Ascending aorta (tissue), 2 donors: Measurements from ENCODE around the gene PIM3. TPM values are rescaled to one million over a fixed set of nuclear protein-coding genes. Genes with fewer than 3 reads are reported as not detected.

ENCODE experiments used
- DNase-seq, 2 donors: peaks; one replicate each; pipeline ENCODE4 v3.0.0-alpha.2; 2019; ENCODE audit warnings: low spot score in 2 of 2
- H3K27ac ChIP-seq, 2 donors: fragments of 200-600 bp; sonication (generic); one replicate each; pipeline ENCODE4 v1.5.1; 2016 to 2017; ENCODE audit warnings: mild to moderate bottlenecking in 1 of 2
- H3K27me3 ChIP-seq: fragments of 200-600 bp; sonication (generic); one replicate; pipeline ENCODE4 v1.5.1; 2017
- H3K36me3 ChIP-seq, 2 donors: fragments of 200-600 bp; sonication (generic); one replicate each; pipeline ENCODE4 v1.5.1; 2016
- H3K4me1 ChIP-seq, 2 donors: fragments of 200-600 bp; sonication (generic); one replicate each; pipeline ENCODE4 v1.5.1; 2016 to 2017; ENCODE audit warnings: mild to moderate bottlenecking in 1 of 2
- H3K4me3 ChIP-seq, 2 donors: fragments of 200-600 bp; sonication (generic); one replicate each; pipeline ENCODE4 v1.5.1; 2016 to 2017; ENCODE audit warnings: mild to moderate bottlenecking in 1 of 2
- H3K9me3 ChIP-seq, 2 donors: fragments of 200-600 bp; sonication (generic); one replicate each; pipeline ENCODE4 v1.5.1; 2016
- CTCF ChIP-seq, 3 experiments: fragments of 200-600 bp in 2 of 3; fragments of 450-650 bp in 1 of 3; sonication (generic) in 2 of 3; IDR thresholded peaks; one replicate each; pipeline ENCODE4 v1.5.1; 2016 to 2019; ENCODE audit warnings: antibody characterized with exemption in 3 of 3, mild to moderate bottlenecking in 1 of 3, moderate library complexity in 1 of 3
- intact Hi-C: fragments of 100-400 bp; cut with DNase I; formaldehyde crosslinking; loops from one replicate; pipeline ENCODE4 v1.15.1; 2023
- total RNA-seq: library from RNA; depleted of rRNA; stranded (reverse); fragments of >200 nt; gene quantifications from one replicate; pipeline ENCODE4 v1.1.0, GENCODE V29; 2016

The PIM3 gene
- total RNA-seq, 1 donor from 2014 or later = 269 TPM

GRCh38 chr22:50010676-50011446 lies 50.3 kb downstream of the PIM3 start:
- Histone ChIP-seq H3K4me1 (no peaks in the 10 kb centered on the region), H3K36me3 (no peaks in the 10 kb centered on the region), H3K9me3 (no peaks in the 10 kb centered on the region), H3K4me3 (no peak overlapping the region), H3K27me3 (peaks cover 24% of the 10 kb centered on the region), H3K27ac (no peak overlapping the region)
- no peak for DNase-seq
- no peak for TF ChIP-seq CTCF (IDR thresholded peaks at IDR 0.05)
- intact Hi-C loops = no loop called here

GRCh38 chr22:50011447-50012210 lies 51.1 kb downstream of the PIM3 start:
- H3K9me3 ChIP-seq = no peaks in the 10 kb centered on the region
- H3K4me3 ChIP-seq = no peak overlapping the region
- no peak overlapping the region for H3K27ac ChIP-seq
- no peak for TF ChIP-seq CTCF (IDR thresholded peaks at IDR 0.05)
- H3K36me3 ChIP-seq = no peaks in the 10 kb centered on the region
- intact Hi-C loops = no loop called here
- peaks cover 24% of the 10 kb centered on the region for H3K27me3 ChIP-seq
- H3K4me1 ChIP-seq = no peaks in the 10 kb centered on the region
- DNase-seq = no peak

GRCh38 chr22:50012211-50013181 lies 51.9 kb downstream of the PIM3 start, which contains the start of gene IL17REL:
Gene IL17REL, minus strand, starts transcription at chr22:50012765. Its CDS starts 119 bp downstream, at chr22:50012646.
- no peaks in the 10 kb centered on the region for H3K36me3 ChIP-seq
- no peak for TF ChIP-seq CTCF (IDR thresholded peaks at IDR 0.05)
- intact Hi-C loops = no loop called here
- no peak within 1 kb of the TSS for H3K4me3 ChIP-seq
- no peak within 1 kb of the TSS for H3K27ac ChIP-seq
- no peak for DNase-seq
- no peaks in the 10 kb centered on the region for H3K9me3 ChIP-seq
- peaks cover 24% of the 10 kb centered on the region for H3K27me3 ChIP-seq
- no peaks in the 10 kb centered on the region for H3K4me1 ChIP-seq

Other genes starting within 250 kb of the PIM3 start
- gene BRD1, start 132.9 kb upstream of the PIM3 start, total RNA-seq = 32.5 TPM
- gene ZBED4, start 106.9 kb upstream of the PIM3 start, total RNA-seq = 10.1 TPM
- 6.9 TPM for gene ALG12, start 42.3 kb upstream of the PIM3 start, total RNA-seq
- gene CRELD2, start 42.1 kb upstream of the PIM3 start, total RNA-seq = 61.8 TPM
- not detected for gene IL17REL, start 52.0 kb downstream of the PIM3 start, total RNA-seq
- not detected for gene TTLL8, start 97.5 kb downstream of the PIM3 start, total RNA-seq
- gene MLC1, start 124.7 kb downstream of the PIM3 start, total RNA-seq = 0.32 TPM
- not detected for gene MOV10L1, start 129.2 kb downstream of the PIM3 start, total RNA-seq
- gene PANX2, start 210.0 kb downstream of the PIM3 start, total RNA-seq = 0.32 TPM
- gene TRABD, start 225.1 kb downstream of the PIM3 start, total RNA-seq = 91.4 TPM
- gene SELENOO, start 240.2 kb downstream of the PIM3 start, total RNA-seq = 41.7 TPM